Skin of body (tissue), 2 donors: Measurements from ENCODE around the gene CMTM4. TPM values are rescaled to one million over a fixed set of nuclear protein-coding genes. Genes with fewer than 3 reads are reported as not detected.
"Not testable (repeated sequence)": the region's sequence is repeated elsewhere in the genome, so short reads cannot be mapped to it uniquely, and the experiment has no call there.

Source experiments
- DNase-seq: peaks from one replicate; lab custom pipeline; 2025; lab: John Stamatoyannopoulos, UW
- total RNA-seq: library from RNA; depleted of rRNA; stranded (reverse); fragments of >200 nt; gene quantifications from one replicate; pipeline ENCODE4 v1.2.3, GENCODE V29; 2014

CMTM4 gene
- total RNA-seq, 1 donor from 2014 or later, result 18.7 TPM

DNA sequence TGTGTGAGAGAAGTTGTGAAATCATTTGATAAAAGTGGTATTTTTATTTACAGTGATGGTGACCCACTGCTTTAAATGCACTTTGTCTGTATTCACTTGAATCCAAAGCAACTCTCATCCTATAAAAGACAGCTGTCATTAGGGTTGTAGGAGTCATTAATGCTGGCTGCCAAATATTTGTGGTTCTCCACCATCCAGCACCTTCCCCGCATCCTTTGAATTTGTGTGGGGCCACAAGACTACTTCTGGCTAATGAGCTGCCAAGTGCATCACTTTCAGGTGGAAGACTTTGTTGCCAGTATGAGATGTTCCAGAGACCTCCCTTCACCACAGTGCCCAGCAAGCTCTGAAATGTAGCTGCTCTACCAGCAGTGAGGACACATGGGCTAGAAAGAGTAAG lies 48.7 kb downstream of the CMTM4 start:
- DNase-seq, result no peak

GRCh38 chr16:66641387-66641786 lies 55.2 kb downstream of the CMTM4 start:
- DNase-seq, result no peak

GRCh38 chr16:66640724-66641314 lies 55.7 kb downstream of the CMTM4 start:
- DNase-seq, result no peak

- DNase-seq, result no peak
These were observed 57.3 kb downstream of the CMTM4 start for GRCh38 chr16:66639091-66639885.

- no peak for DNase-seq
These were observed 58.7 kb downstream of the CMTM4 start for GRCh38 chr16:66637806-66638205.

DNA sequence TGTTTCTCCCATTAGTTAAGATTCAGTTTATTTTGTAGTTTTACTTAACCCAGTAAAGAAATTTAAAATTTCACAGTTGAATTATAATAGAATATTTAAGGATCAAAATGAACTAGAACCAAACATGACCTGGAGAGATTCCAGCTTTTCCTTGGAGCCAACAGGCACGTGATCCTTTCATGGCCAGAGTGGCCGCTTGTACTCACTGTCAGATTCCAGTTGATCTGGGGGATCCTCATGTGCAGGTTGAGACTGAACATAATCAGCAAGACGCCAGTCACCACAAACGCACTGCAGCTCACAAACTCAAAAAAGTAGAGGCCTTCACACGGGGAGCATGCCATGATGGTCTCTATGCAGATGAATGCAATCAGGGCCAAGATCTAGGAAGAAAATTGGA lies 60.3 kb downstream of the CMTM4 start:
- DNase-seq, result no peak

DNA sequence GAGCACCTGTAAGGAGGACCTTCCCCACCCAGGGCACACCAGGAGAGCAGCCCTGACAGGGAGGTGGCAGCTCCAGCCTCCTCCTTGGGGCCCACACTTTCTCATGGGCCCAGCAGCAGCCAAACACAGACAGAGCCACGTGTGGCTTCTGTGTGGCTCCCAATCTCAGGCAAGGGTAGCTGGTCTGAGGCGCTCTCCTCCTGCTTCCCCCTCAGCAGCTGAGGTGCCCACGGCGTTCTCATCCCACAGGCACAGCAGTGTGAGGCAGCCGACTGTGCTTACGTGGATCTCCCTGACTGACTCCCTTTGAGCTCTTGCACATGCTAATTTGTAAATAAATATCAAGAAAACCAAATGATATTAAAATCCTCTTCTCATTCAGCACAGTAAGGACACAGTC lies 61.1 kb downstream of the CMTM4 start:
- DNase-seq, result no peak

DNA sequence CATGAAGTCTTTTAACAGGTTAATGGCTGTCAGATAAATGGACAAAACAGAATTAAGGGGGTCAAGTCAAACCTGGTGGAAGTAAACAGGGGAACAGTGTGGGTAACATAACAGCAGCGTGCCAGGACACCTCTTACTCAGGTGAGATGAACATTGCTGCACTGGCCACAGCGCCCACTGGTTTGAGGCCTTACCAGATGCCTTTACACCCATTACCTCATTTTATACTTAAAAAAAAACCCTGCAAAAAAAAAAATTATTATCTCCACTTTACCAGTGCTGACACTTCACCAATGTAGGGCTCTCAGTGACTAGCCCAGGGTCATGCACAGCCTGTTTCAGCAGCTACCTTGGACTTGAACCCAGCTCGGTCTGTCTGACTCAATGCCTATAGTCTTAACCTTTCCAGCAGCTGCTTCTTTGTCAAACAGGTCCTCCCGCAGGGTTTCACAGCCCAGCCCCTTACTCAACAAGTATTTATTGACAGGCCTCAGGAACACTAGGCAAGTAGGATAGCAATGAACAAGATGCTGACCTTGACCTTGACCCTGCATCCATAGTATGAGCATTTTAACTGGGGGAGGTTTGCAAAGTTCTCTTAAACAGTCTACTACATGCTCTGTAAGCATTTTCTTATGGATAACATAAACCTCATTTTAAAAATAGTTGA lies 61.9 kb downstream of the CMTM4 start:
- no peak for DNase-seq

GRCh38 chr16:66631558-66631957 lies 65.0 kb downstream of the CMTM4 start:
- DNase-seq, result not testable (repeated sequence)

- not testable (repeated sequence) for DNase-seq
These were observed 65.8 kb downstream of the CMTM4 start for GRCh38 chr16:66630561-66631260.

- DNase-seq, result no peak
These were observed 66.7 kb downstream of the CMTM4 start for GRCh38 chr16:66629856-66630255.

GRCh38 chr16:66627611-66628378 lies 68.7 kb downstream of the CMTM4 start:
- DNase-seq, result not testable (repeated sequence)

DNA sequence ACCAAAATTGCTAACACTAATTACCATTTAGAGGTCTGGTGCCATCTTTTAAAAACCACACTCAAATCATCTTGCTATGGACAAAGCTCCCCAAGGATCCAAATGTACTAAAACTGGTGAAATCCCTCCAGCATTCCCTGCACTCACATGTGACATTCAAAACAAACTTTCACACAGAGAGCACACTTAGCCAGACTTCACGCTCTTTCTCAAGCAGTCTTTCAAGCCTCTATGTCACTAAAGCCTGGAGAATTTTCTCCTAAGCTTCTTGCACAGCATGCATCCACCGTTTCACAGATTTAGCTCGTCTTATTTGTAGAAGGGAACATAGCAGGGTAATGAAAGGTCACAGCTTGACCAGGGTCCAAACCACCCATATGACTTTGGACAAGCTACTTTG lies 72.8 kb downstream of the CMTM4 start:
- no peak for DNase-seq

DNA sequence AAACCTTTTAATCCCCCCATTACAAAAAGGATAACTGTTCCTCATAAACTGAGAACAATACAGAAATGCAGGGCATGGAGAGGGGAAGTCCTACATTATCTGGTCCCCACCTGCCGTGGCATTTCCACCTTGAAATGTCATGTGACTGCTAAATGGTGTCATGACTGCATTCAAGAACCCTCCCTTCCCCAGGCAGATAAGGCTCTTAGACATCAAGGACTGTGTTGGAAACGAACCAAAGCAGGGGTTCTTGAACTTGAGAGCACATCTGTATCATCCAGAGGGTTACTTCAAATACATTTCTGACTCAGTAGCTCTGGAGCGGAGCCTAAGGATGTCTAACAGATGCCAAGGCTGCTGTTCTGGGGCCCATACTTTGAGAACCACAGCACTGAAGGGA lies 73.7 kb downstream of the CMTM4 start:
- no peak for DNase-seq

DNA sequence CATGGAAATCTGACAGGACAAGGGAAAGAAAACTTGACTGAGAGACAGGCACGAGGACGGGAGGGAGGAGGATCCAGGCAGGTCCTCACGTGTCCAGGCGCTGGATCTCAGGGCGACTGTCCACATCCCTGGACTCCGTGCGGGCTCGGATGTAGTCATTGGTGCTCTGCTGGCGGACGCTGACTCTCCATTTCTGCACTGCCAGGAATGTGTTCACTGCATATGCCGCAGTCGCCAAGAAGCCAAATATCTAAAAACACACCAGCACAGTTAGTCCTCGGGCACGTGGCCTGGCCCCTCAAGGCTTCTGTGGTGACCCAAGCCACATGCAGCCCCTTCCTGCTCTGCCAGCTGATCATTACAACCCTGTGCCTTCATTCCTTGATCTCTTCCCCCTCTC lies 74.6 kb downstream of the CMTM4 start:
- DNase-seq, result no peak

DNA sequence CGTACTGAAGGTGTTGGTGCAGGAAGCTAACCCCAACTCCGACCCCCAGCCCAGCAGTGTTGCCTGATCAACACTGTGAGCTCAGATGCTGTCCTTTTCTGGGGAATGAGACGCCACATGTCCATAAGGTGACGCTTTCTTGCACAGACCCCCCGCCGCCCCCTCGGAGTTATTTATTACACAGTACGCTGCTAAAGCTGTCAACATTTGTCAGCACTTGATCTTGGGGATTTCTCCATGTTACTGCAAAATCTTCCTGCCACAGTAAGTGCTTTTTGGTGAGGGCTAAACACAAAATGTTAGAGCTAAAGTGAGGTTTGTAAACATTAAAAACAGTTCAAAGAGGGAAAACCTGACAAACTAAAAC lies 76.1 kb downstream of the CMTM4 start:
- DNase-seq, result no peak

- peak; percentile 49 for DNase-seq
These were observed 76.8 kb downstream of the CMTM4 start for GRCh38 chr16:66619534-66620428.

DNA sequence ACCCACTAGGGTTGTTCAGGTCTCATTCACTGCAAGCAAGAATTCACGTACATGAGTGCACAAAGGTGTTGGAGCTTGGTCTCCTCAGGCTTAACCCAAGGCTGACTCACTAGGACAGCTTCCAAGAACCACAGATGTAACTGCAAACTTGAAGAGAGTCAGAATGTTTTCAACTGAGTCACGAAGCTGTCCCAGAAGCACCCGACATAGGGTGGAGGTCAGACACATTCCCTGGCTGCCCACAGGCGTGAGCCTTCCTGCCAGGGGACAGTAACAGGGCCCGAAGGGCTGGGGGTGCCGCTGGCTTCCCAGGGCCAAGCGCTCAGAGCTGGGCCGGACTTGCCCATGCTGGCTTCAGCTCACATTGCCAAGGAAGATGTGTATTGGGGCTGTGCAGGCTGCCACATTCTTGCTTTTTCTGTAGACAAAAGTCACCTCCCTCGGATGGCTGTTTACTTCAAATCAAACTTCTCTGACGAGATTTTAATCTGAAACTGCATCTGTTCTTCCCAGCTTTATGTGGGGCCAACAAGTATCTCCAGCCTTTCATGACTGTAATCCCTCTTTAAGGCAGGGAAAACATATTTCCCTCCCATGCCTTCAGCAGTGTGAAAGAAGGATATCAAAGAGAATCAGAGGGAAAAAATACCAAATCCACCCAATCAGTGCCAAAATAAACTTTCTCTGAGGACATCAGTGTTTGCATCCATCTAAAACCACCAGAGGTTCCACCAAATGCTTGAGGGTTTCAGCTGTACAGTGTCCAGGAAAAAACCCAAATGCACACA lies 77.8 kb downstream of the CMTM4 start:
- DNase-seq, result no peak

GRCh38 chr16:66617728-66618127 lies 78.8 kb downstream of the CMTM4 start:
- no peak for DNase-seq
